Sigmoid colon (tissue), 7 donors: ENCODE data around the gene EMC8. TPM values are rescaled to one million over a fixed set of nuclear protein-coding genes. Genes with fewer than 3 reads are reported as not detected.

Experiments used
- DNase-seq: peaks from one replicate; pipeline ENCODE4 v3.0.0-alpha.2; 2019
- H3K27ac ChIP-seq, 4 donors: fragments of 200-600 bp; sonication (generic); one replicate each; pipeline ENCODE4 v1.5.1; 2016 to 2019; ENCODE audit warnings: mild to moderate bottlenecking in 1 of 4
- H3K27me3 ChIP-seq, 3 donors: fragments of 200-600 bp; sonication (generic); one replicate each; pipeline ENCODE4 v1.5.1; 2019; ENCODE audit warnings: mild to moderate bottlenecking in 1 of 3
- H3K36me3 ChIP-seq, 4 donors: fragments of 200-600 bp; sonication (generic); one replicate each; pipeline ENCODE4 v1.5.1; 2016 to 2019
- H3K4me1 ChIP-seq, 4 donors: fragments of 200-600 bp; sonication (generic); one replicate each; pipeline ENCODE4 v1.5.1; 2017 to 2019
- H3K4me3 ChIP-seq, 4 donors: fragments of 200-600 bp; sonication (generic); one replicate each; pipeline ENCODE4 v1.5.1; 2017 to 2019; ENCODE audit warnings: mild to moderate bottlenecking in 2 of 4, moderate library complexity in 1 of 4
- H3K9me3 ChIP-seq, 4 donors: fragments of 200-600 bp in 3 of 4; sonication (generic) in 3 of 4; one replicate each; pipeline versions ENCODE4 v1.5.1 to v1.6.1; 2013 to 2019
- CTCF ChIP-seq, 4 experiments: fragments of 450-650 bp in 3 of 4; fragments of 200-600 bp in 1 of 4; IDR thresholded peaks; one replicate each; pipeline ENCODE4 v1.5.1; 2016 to 2019; ENCODE audit warnings: antibody characterized with exemption in 4 of 4, mild to moderate bottlenecking in 3 of 4, moderate library complexity in 2 of 4
- EP300 ChIP-seq, 4 donors: sonication (generic); formaldehyde crosslinking; IDR thresholded peaks; one replicate each; pipeline ENCODE4 v1.6.1; 2017; ENCODE audit warnings: antibody characterized with exemption in 4 of 4
- POLR2A ChIP-seq, 2 donors: fragments of 450-650 bp; IDR thresholded peaks; one replicate each; pipeline ENCODE4 v1.6.1; 2016; ENCODE audit warnings: antibody characterized with exemption in 2 of 2, mild to moderate bottlenecking in 2 of 2, moderate library complexity in 2 of 2
- POLR2AphosphoS5 ChIP-seq, 4 donors: sonication (generic); formaldehyde crosslinking; IDR thresholded peaks; one replicate each; pipeline ENCODE4 v1.6.1; 2017; ENCODE audit warnings: antibody characterized with exemption in 4 of 4
- WGBS, 2 donors: extraction: QIAGEN DNeasy Blood & Tissue Kit; methylation state at CpG; one replicate each; pipeline ENCODE4 v1.1.7; 2013; 5-methylcytosine and 5-hydroxymethylcytosine counted together
- intact Hi-C: fragments of 100-400 bp; cut with DNase I; formaldehyde crosslinking; loops from one replicate; pipeline ENCODE4 v1.15.1; 2023
- polyA plus RNA-seq, 3 donors: library from polyadenylated mRNA; stranded (reverse); fragments of 200-250 nt; gene quantifications; one replicate each; pipeline ENCODE4 v1.2.3, GENCODE V29; 2013
- total RNA-seq, 4 donors: library from RNA; depleted of rRNA; stranded (reverse); fragments of >200 nt; gene quantifications; one replicate each; pipeline ENCODE4 v1.1.0, GENCODE V29; 2016
- donor health status: healthy with polysubstance abuse.
- donor health status: Bipolar disorder and iron deficiency.
- donor health status: healthy.

EMC8 gene
- total and polyA plus RNA-seq, 7 donors, result 13.8 to 38.8 (median 23.7) TPM

GRCh38 chr16:85765211-85765610 lies 34.1 kb downstream of the EMC8 start:
- WGBS, 2 donors, result 52 to 69% methylated on average over 8 of the region's 8 CpGs
- no peak for TF ChIP-seq POLR2A (IDR thresholded peaks at IDR 0.05)
- TF ChIP-seq EP300 (IDR thresholded peaks at IDR 0.05), result no peak
- TF ChIP-seq CTCF (IDR thresholded peaks at IDR 0.05), result no peak
- no peak for TF ChIP-seq POLR2AphosphoS5 (IDR thresholded peaks at IDR 0.05)
- peaks cover 0 to 7% (median 0%) of the 10 kb centered on the region in 3 donors for H3K27me3 ChIP-seq
- intact Hi-C loops, result no loop called here
- no peaks in the 10 kb centered on the region for H3K9me3 ChIP-seq
- H3K4me3 ChIP-seq, result no peak overlapping the region
- H3K27ac ChIP-seq, result no peak overlapping the region
- no peaks in the 10 kb centered on the region for H3K4me1 ChIP-seq
- no peaks in the 10 kb centered on the region for H3K36me3 ChIP-seq
- no peak for DNase-seq

- 73 to 85% methylated on average over 2 of the region's 2 CpGs for WGBS, 2 donors
Observed at GRCh38 chr16:85763616-85764015, 35.7 kb downstream of the EMC8 start.

GRCh38 chr16:85762970-85763369 lies 36.4 kb downstream of the EMC8 start:
- no peak overlapping the region for H3K27ac ChIP-seq
- no peak for DNase-seq
- TF ChIP-seq CTCF (IDR thresholded peaks at IDR 0.05) (no peak), EP300 (IDR thresholded peaks at IDR 0.05) (no peak), POLR2AphosphoS5 (IDR thresholded peaks at IDR 0.05) (no peak), POLR2A (IDR thresholded peaks at IDR 0.05) (no peak)

More at GRCh38 chr16:85763616-85764015, 35.7 kb downstream of the EMC8 start:
- Histone ChIP-seq H3K36me3 (no peaks in the 10 kb centered on the region), H3K27me3 (peaks cover 0 to 19% (median 0%) of the 10 kb centered on the region in 3 donors), H3K27ac (no peak overlapping the region), H3K9me3 (no peaks in the 10 kb centered on the region), H3K4me3 (no peak overlapping the region), H3K4me1 (no peaks in the 10 kb centered on the region)
- DNase-seq, result no peak
- no peak for TF ChIP-seq POLR2A (IDR thresholded peaks at IDR 0.05)
- TF ChIP-seq CTCF (IDR thresholded peaks at IDR 0.05), result no peak
- TF ChIP-seq EP300 (IDR thresholded peaks at IDR 0.05), result no peak
- no peak for TF ChIP-seq POLR2AphosphoS5 (IDR thresholded peaks at IDR 0.05)
- intact Hi-C loops, result no loop called here

GRCh38 chr16:85761861-85762260 lies 37.5 kb downstream of the EMC8 start:
- H3K9me3 ChIP-seq, result no peaks in the 10 kb centered on the region
- TF ChIP-seq POLR2A (IDR thresholded peaks at IDR 0.05), result no peak
- no peak for TF ChIP-seq POLR2AphosphoS5 (IDR thresholded peaks at IDR 0.05)
- TF ChIP-seq CTCF (IDR thresholded peaks at IDR 0.05), result no peak
- no peak for TF ChIP-seq EP300 (IDR thresholded peaks at IDR 0.05)
- intact Hi-C loops, result no loop called here
- H3K36me3 ChIP-seq, result no peaks in the 10 kb centered on the region
- no peak overlapping the region for H3K4me3 ChIP-seq
- H3K4me1 ChIP-seq, result no peaks in the 10 kb centered on the region
- no peak overlapping the region for H3K27ac ChIP-seq
- DNase-seq, result no peak
- WGBS, 2 donors, result 53 to 56% methylated on average over 6 of the region's 6 CpGs
- H3K27me3 ChIP-seq, result peaks cover 0 to 19% (median 0%) of the 10 kb centered on the region in 3 donors

More at GRCh38 chr16:85762970-85763369, 36.4 kb downstream of the EMC8 start:
- Histone ChIP-seq H3K36me3 (no peaks in the 10 kb centered on the region), H3K4me3 (no peak overlapping the region), H3K4me1 (no peaks in the 10 kb centered on the region), H3K27me3 (peaks cover 0 to 19% (median 0%) of the 10 kb centered on the region in 3 donors), H3K9me3 (no peaks in the 10 kb centered on the region)
- intact Hi-C loops, result no loop called here
- 83 to 86% methylated on average over 12 of the region's 12 CpGs for WGBS, 2 donors
